ENCODE data around the gene RASL11B. TPM values are rescaled to one million over a fixed set of nuclear protein-coding genes. Genes with fewer than 3 reads are reported as not detected.

Gene RASL11B
- total and polyA plus RNA-seq, 2 of the 13 experiments (the other 11 are each of a cell fraction or from before 2014, with no cell fraction given), result 0.07 to 0.20 TPM

DNA sequence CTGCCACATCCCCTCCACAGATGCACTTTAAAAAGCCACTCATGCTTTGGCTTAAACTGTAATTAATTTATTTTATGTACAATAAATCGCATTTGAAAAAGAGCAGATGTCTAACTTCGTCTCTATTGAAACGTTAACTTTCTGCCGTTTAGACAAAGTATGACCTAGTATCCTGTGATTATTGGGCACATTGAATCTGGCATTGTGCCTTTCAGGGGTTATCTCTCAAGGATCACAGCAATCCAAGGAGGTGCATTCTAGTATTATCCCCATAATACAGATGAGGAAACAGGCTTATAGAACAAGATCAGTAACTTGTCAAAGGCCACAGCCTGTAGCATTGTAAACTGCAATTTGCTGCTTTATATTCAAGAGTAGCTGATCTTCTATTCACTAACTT lies 4.6 kb downstream of the RASL11B start:
- FAIRE-seq, result no peak
- peaks cover 0 to under 1% of the 10 kb centered on the region in 2 experiments; a peak in 2 of 5 replicates for H3K27me3 ChIP-seq (ENCODE audit: control insufficient read depth in 1 of 2, insufficient read depth in 2 of 2, low read length in 2 of 2)
- no peak for ATAC-seq
- 0 out of 2 replicates have a peak, but pooled peaks cover under 1% of the 10 kb centered on the region for H3K4me1 ChIP-seq (ENCODE audit: insufficient read depth, low read length)
- H3K4me3 ChIP-seq (replicated peaks in 1 of 3; ENCODE audit: insufficient read depth in 1 of 3, low read depth in 2 of 3, low read length in 3 of 3), result no peak overlapping the region
- CTCF ChIA-PET (ENCODE audit: low intra/inter-chr PET ratio, low total read pairs), result no interaction called here
- POLR2A ChIA-PET, result no interaction called here
- DNase-seq (ENCODE audit: low spot score), result no peak
- H3K4me2 ChIP-seq (ENCODE audit: low read depth, low read length), result no peak overlapping the region
- H4K20me1 ChIP-seq (ENCODE audit: insufficient read depth, low read length), result no peaks in the 10 kb centered on the region
- no peak overlapping the region for H2AFZ ChIP-seq (ENCODE audit: low read length)
- no peak overlapping the region for H3K9ac ChIP-seq (ENCODE audit: insufficient read depth, low read depth, low read length)
- in situ Hi-C loops (cut with HindIII; ENCODE audit: extremely low pct_ligation_motif_present, low pct_unique_long_range_greater_than_20kb) (no loop called here), intact Hi-C loops (cut with micrococcal nuclease; ENCODE audit: unreplicated experiment) (no loop called here)
- no peaks in the 10 kb centered on the region for H3K9me3 ChIP-seq (ENCODE audit: low read length)
- no peak overlapping the region for H3K27ac ChIP-seq (ENCODE audit: extremely low read length, insufficient read depth, low read length)
- 86% methylated on average over 4 of the region's 4 CpGs for WGBS (ENCODE audit: low lambda C conversion rate)
- no TSS peak for BruUV-seq (replicated peaks)
- no peaks in the 10 kb centered on the region for H3K79me2 ChIP-seq (ENCODE audit: insufficient read depth, low read length)
- no peak for TF ChIP-seq ZNF883 (CRISPR knock-in tag; IDR thresholded peaks at IDR 0.05; ENCODE audit: not compliant biosample characterization)
- no peak for TF ChIP-seq ZNF577 (CRISPR knock-in tag; IDR thresholded peaks at IDR 0.05; ENCODE audit: borderline replicate concordance, low read depth)
- no peak for TF ChIP-seq SALL2 (CRISPR knock-in tag; IDR thresholded peaks at IDR 0.05)
- no peak for TF ChIP-seq ZFX (CRISPR knock-in tag; IDR thresholded peaks at IDR 0.05; ENCODE audit: low read depth)
- TF ChIP-seq ATF7-NPFF (CRISPR knock-in tag; IDR thresholded peaks at IDR 0.05; ENCODE audit: low read depth), result no peak
- no peak for TF ChIP-seq MIXL1 (CRISPR knock-in tag; IDR thresholded peaks at IDR 0.05)
- TF ChIP-seq, protein P1, sequence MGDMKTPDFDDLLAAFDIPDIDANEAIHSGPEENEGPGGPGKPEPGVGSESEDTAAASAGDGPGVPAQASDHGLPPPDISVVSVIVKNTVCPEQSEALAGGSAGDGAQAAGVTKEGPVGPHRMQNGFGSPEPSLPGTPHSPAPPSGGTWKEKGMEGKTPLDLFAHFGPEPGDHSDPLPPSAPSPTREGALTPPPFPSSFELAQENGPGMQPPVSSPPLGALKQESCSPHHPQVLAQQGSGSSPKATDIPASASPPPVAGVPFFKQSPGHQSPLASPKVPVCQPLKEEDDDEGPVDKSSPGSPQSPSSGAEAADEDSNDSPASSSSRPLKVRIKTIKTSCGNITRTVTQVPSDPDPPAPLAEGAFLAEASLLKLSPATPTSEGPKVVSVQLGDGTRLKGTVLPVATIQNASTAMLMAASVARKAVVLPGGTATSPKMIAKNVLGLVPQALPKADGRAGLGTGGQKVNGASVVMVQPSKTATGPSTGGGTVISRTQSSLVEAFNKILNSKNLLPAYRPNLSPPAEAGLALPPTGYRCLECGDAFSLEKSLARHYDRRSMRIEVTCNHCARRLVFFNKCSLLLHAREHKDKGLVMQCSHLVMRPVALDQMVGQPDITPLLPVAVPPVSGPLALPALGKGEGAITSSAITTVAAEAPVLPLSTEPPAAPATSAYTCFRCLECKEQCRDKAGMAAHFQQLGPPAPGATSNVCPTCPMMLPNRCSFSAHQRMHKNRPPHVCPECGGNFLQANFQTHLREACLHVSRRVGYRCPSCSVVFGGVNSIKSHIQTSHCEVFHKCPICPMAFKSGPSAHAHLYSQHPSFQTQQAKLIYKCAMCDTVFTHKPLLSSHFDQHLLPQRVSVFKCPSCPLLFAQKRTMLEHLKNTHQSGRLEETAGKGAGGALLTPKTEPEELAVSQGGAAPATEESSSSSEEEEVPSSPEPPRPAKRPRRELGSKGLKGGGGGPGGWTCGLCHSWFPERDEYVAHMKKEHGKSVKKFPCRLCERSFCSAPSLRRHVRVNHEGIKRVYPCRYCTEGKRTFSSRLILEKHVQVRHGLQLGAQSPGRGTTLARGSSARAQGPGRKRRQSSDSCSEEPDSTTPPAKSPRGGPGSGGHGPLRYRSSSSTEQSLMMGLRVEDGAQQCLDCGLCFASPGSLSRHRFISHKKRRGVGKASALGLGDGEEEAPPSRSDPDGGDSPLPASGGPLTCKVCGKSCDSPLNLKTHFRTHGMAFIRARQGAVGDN (CRISPR knock-in tag; IDR thresholded peaks at IDR 0.05), result no peak
- no peak for TF ChIP-seq ZNF451 (CRISPR knock-in tag; IDR thresholded peaks at IDR 0.05)
- no peaks in the 10 kb centered on the region for H3K36me3 ChIP-seq (replicated peaks in 1 of 2; ENCODE audit: control insufficient read depth in 1 of 2, insufficient read depth in 2 of 2, low read length in 2 of 2)

Measured in HepG2 (cell line).